Mesendoderm (in vitro differentiated cells): ENCODE data around the gene MPND.

Source experiments
- DNase-seq: peaks from one replicate; pipeline ENCODE4 v3.0.0; 2013
- H2AK5ac ChIP-seq: 2 replicates; pipeline ENCODE4 v1.6.1; 2013; ENCODE audit warnings: low read length, inconsistent platforms
- H2BK120ac ChIP-seq: 2 replicates; pipeline ENCODE4 v1.6.1; 2013; ENCODE audit warnings: low read depth, mild to moderate bottlenecking, low read length, moderate library complexity, mixed read lengths
- H2BK15ac ChIP-seq: replicated peaks from 2 replicates; pipeline ENCODE4 v1.6.1; 2013; ENCODE audit warnings: low read depth, mild to moderate bottlenecking, moderate library complexity
- H2BK5ac ChIP-seq: 2 replicates; pipeline ENCODE4 v1.6.1; 2013; ENCODE audit warnings: low read length, inconsistent platforms
- H3K18ac ChIP-seq: 2 replicates; pipeline ENCODE4 v1.6.1; 2013; ENCODE audit warnings: mild to moderate bottlenecking, low read length, mixed read lengths
- H3K23ac ChIP-seq: one replicate; pipeline ENCODE4 v1.6.1; 2013; ENCODE audit warnings: low read length
- H3K27ac ChIP-seq: 2 replicates; pipeline ENCODE4 v1.5.1; 2013; ENCODE audit warnings: low read depth, mild to moderate bottlenecking, inconsistent platforms, low read length, moderate library complexity
- H3K27me3 ChIP-seq: 2 replicates; pipeline ENCODE4 v1.6.1; 2013; ENCODE audit warnings: low read length, control low read depth, mild to moderate bottlenecking, inconsistent platforms; ENCODE audit not compliant: insufficient read depth, poor library complexity
- H3K36me3 ChIP-seq: 2 replicates; pipeline ENCODE4 v1.6.1; 2013; ENCODE audit warnings: low read length, inconsistent platforms; ENCODE audit not compliant: control insufficient read depth, insufficient read depth
- H3K4ac ChIP-seq: one replicate; pipeline ENCODE4 v1.6.1; 2013; ENCODE audit warnings: low read depth, mild to moderate bottlenecking, low read length, moderate library complexity
- H3K4me1 ChIP-seq: 2 replicates; pipeline ENCODE4 v1.6.1; 2013; ENCODE audit warnings: low read depth, low read length, inconsistent platforms; ENCODE audit not compliant: control insufficient read depth
- H3K4me2 ChIP-seq: 2 replicates; pipeline ENCODE4 v1.6.1; 2013; ENCODE audit warnings: low read length
- H3K4me3 ChIP-seq: 2 replicates; pipeline ENCODE4 v1.5.1; 2013; ENCODE audit warnings: mild to moderate bottlenecking, low read length
- H3K56ac ChIP-seq: one replicate; pipeline ENCODE4 v1.6.1; 2013; ENCODE audit warnings: low read length
- H3K79me1 ChIP-seq: 2 replicates; pipeline ENCODE4 v1.6.1; 2013; ENCODE audit warnings: low read length, inconsistent platforms
- H3K79me2 ChIP-seq: 2 replicates; pipeline ENCODE4 v1.6.1; 2013; ENCODE audit warnings: mild to moderate bottlenecking, low read length; ENCODE audit not compliant: control insufficient read depth, insufficient read depth
- H3K9ac ChIP-seq: 2 replicates; pipeline ENCODE4 v1.6.1; 2013; ENCODE audit warnings: low read length, inconsistent platforms
- H4K5ac ChIP-seq: one replicate; pipeline ENCODE4 v1.6.1; 2013; ENCODE audit warnings: low read length
- H4K8ac ChIP-seq: one replicate; pipeline ENCODE4 v1.6.1; 2013; ENCODE audit warnings: low read depth, mild to moderate bottlenecking, control low read depth, low read length, moderate library complexity
- WGBS: extraction: QIAGEN DNeasy Blood & Tissue Kit; methylation state at CpG from one replicate; pipeline ENCODE4 v1.1.7; 2013; ENCODE audit warnings: low lambda C conversion rate, missing lambda C conversion rate; ENCODE audit not compliant: insufficient coverage; ENCODE audit errors: extremely low coverage; 5-methylcytosine and 5-hydroxymethylcytosine counted together

MPND gene

DNA sequence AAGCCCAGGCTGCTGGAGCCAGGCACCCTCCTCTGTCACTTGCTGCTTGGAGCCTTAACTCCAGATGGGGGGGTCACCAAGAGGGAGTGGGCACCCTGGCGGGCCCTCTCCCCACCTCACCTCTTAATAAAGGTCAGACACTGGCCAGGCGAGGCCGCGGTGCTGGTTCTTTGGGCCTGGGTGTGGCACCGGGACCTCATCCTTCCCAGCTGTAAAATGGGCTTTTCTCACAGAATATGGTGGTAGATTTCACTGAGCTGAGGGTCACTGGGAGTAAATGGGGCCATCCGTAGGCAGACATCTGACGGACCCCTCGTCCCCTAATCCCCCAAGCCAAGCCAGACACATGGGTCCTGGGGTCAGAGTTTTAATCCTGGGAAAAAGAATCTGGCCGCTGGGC lies 19.7 kb upstream of the MPND start:
- Histone ChIP-seq H2BK5ac (no peak overlapping the region), H3K79me2 (no peaks in the 10 kb centered on the region), H3K56ac (no peak overlapping the region), H3K79me1 (no peaks in the 10 kb centered on the region), H3K23ac (no peak overlapping the region), H3K27me3 (no peaks in the 10 kb centered on the region), H2BK15ac (no peak overlapping the region), H3K4me1 (no peaks in the 10 kb centered on the region), H3K4me3 (no peak overlapping the region), H4K5ac (no peak overlapping the region), H2AK5ac (no peak overlapping the region), H3K4ac (no peak overlapping the region), H3K9ac (no peak overlapping the region), H3K4me2 (no peak overlapping the region), H4K8ac (no peak overlapping the region), H3K18ac (no peak overlapping the region), H3K36me3 (no peaks in the 10 kb centered on the region), H3K27ac (no peak overlapping the region), H2BK120ac (no peak overlapping the region)
- WGBS = no CpG with 5 or more reads among the region's 9 CpGs
- no peak for DNase-seq

DNA sequence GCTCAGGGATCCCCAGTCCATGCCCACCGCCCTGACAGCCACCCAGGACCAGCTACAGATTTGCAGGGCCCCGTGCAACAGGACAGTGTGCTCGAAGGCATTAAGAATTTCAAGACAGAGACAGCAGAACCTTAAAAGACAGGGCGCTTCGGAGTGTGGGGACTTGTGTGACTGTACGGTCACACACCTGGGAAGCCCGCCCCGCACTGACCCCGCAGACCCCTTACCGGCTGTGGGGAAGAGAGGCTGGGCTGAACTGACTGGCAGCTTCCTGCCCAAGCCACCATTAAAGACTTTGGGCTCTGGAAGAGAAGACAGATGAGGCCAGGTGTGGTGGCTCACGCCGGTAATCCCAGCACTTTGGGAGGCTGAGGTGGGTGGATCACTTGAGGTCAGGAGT lies 19.1 kb upstream of the MPND start:
- no peak overlapping the region for H3K9ac ChIP-seq
- no peak overlapping the region for H3K4me3 ChIP-seq
- no peak overlapping the region for H3K27ac ChIP-seq
- H2AK5ac ChIP-seq = no peak overlapping the region
- no peak overlapping the region for H2BK120ac ChIP-seq
- H3K4ac ChIP-seq = no peak overlapping the region
- no peak overlapping the region for H2BK15ac ChIP-seq
- H3K4me2 ChIP-seq = no peak overlapping the region
- H3K4me1 ChIP-seq = no peaks in the 10 kb centered on the region
- no peak for DNase-seq
- H3K56ac ChIP-seq = no peak overlapping the region
- WGBS = no CpG with 5 or more reads among the region's 12 CpGs
- no peaks in the 10 kb centered on the region for H3K36me3 ChIP-seq
- no peaks in the 10 kb centered on the region for H3K79me1 ChIP-seq
- no peak overlapping the region for H3K23ac ChIP-seq
- H3K18ac ChIP-seq = no peak overlapping the region
- H4K5ac ChIP-seq = no peak overlapping the region
- no peaks in the 10 kb centered on the region for H3K27me3 ChIP-seq
- no peak overlapping the region for H4K8ac ChIP-seq
- no peaks in the 10 kb centered on the region for H3K79me2 ChIP-seq
- H2BK5ac ChIP-seq = no peak overlapping the region

DNA sequence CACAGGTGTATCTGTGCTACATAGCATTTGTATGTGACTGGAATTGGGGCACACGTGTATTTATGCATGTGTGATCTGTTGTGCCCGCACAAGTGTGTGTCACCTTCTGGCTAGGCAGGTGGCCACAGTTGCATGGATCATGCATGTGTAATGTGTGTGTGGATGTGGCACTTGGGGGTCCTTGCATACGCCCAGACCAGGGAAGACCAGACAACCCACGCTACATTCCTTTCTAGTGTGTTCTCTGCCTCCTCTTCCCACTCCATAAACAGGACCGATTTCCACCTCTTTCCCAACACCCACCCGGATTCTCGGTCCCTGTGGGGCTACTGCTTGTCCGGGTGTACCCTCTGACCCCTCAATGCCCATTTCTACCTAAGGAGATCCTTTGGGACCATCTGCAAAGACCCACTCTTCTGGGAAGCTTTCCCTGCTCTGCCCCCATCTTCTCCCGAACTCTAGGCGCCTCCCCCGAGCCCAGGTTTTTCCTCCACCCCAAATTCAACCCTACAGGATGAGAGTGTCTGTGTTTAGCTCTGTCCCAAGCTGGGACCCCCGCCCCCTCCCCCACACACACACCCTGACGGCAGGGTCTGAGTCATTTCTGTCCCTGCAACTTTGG lies 17.0 kb upstream of the MPND start:
- H3K27me3 ChIP-seq = no peaks in the 10 kb centered on the region
- no peak overlapping the region for H2AK5ac ChIP-seq
- no peak overlapping the region for H3K27ac ChIP-seq
- DNase-seq = no peak
- H3K23ac ChIP-seq = no peak overlapping the region
- no peaks in the 10 kb centered on the region for H3K4me1 ChIP-seq
- no peak overlapping the region for H3K9ac ChIP-seq
- H3K56ac ChIP-seq = no peak overlapping the region
- no peak overlapping the region for H4K5ac ChIP-seq
- no peak overlapping the region for H2BK5ac ChIP-seq
- H3K18ac ChIP-seq = no peak overlapping the region
- H3K4ac ChIP-seq = no peak overlapping the region
- no peak overlapping the region for H3K4me2 ChIP-seq
- H2BK120ac ChIP-seq = no peak overlapping the region
- WGBS = no CpG with 5 or more reads among the region's 13 CpGs
- H4K8ac ChIP-seq = no peak overlapping the region
- H3K4me3 ChIP-seq = no peak overlapping the region
- no peak overlapping the region for H2BK15ac ChIP-seq
- H3K79me2 ChIP-seq = no peaks in the 10 kb centered on the region
- H3K79me1 ChIP-seq = no peaks in the 10 kb centered on the region
- H3K36me3 ChIP-seq = no peaks in the 10 kb centered on the region

DNA sequence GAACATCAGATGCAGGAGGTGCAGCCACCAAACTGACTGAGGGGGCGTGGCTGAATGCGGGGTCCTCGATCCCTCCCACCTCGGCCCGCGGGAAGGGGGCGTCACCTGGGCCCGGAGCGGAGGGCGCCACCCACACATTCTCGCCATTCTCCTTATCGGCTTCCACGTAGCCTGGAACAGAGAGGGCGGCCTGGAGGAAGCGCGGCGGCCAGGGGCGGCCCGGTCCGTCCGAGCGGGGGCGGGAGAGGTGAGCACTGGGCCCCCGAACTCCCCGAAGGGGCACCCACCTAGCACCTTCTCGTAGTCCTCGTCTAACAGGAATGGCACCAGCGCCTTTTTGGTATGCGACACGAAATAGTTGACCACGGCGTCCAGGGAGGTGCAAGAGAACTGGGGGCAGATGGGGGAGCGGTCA lies 16.5 kb upstream of the MPND start:
- peak overlapping the region; percentile 66 for H3K23ac ChIP-seq
- H3K36me3 ChIP-seq = no peaks in the 10 kb centered on the region
- no peak overlapping the region for H4K8ac ChIP-seq
- H3K18ac ChIP-seq = no peak overlapping the region
- H3K56ac ChIP-seq = peak overlapping the region; percentile 79
- no peak overlapping the region for H4K5ac ChIP-seq
- DNase-seq = peak; percentile 76
- H3K4me2 ChIP-seq = peak overlapping the region; percentile 77
- no peak overlapping the region for H3K4ac ChIP-seq
- H3K9ac ChIP-seq = peak overlapping the region; percentile 49
- H3K79me2 ChIP-seq = no peaks in the 10 kb centered on the region
- no peak overlapping the region for H2BK5ac ChIP-seq
- H2BK15ac ChIP-seq = no peak overlapping the region
- no peak overlapping the region for H3K27ac ChIP-seq
- no peaks in the 10 kb centered on the region for H3K79me1 ChIP-seq
- no peak overlapping the region for H3K4me3 ChIP-seq
- no peaks in the 10 kb centered on the region for H3K27me3 ChIP-seq
- no peaks in the 10 kb centered on the region for H3K4me1 ChIP-seq
- WGBS = no CpG with 5 or more reads among the region's 33 CpGs
- no peak overlapping the region for H2BK120ac ChIP-seq
- no peak overlapping the region for H2AK5ac ChIP-seq

DNA sequence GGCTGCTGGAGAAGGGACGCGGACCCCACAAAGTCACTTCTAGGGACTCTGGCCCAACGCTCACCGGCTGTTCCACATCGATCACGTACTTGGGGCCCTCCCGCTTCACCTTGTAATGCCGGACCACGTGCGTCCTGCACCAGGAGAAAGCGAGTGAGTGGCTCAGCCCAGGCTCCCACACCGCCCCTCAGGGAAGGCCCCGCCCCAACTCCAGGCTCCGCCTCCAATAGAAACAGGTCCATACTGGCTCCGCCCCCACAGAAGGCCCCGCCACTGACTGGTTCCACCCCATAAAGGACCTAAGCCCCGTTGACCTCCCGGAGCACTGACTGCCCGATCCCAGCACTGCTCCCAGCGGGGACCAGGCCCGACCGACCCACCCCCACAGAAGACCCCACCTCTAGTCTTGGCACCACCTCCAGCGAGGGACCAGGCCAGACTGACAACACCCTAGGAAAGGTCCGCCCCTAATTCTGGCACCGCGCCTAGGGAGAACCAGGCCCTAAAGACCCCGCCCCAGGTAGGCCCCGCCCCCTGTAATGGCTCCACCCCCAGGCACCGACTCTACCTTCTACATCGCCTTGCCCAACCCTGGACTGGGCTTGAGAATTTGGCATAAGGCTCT lies 16.0 kb upstream of the MPND start:
- Histone ChIP-seq H3K56ac (peak overlapping the region; percentile 79), H3K36me3 (no peaks in the 10 kb centered on the region), H3K4me2 (peak overlapping the region; percentile 77), H3K4me1 (no peaks in the 10 kb centered on the region), H3K27ac (no peak overlapping the region), H2AK5ac (no peak overlapping the region), H3K79me2 (no peaks in the 10 kb centered on the region), H2BK5ac (no peak overlapping the region), H3K9ac (peak overlapping the region; percentile 49), H4K5ac (no peak overlapping the region), H3K79me1 (no peaks in the 10 kb centered on the region), H4K8ac (no peak overlapping the region), H3K4ac (no peak overlapping the region), H2BK120ac (no peak overlapping the region), H2BK15ac (no peak overlapping the region), H3K18ac (no peak overlapping the region), H3K4me3 (no peak overlapping the region), H3K23ac (peak overlapping the region; percentile 66), H3K27me3 (no peaks in the 10 kb centered on the region)
- DNase-seq = peak; percentile 95
- no CpG with 5 or more reads among the region's 30 CpGs for WGBS

DNA sequence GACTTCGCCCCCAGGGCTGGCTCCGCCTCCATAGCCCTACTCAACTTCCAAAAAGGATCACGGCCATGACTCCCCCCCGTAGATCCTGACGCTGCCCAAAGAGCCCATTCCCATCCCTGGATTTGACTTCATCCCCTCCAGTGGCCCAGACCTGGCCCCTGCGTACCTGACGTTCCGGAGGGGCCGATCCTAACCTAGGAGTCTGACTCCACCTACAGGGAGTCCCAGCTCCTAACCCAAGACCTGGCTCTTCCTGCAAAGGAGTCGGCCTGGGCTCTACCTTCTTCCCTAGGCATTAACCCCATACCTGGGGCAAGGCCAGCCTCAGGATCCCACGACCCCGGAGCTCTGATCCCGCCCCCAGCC lies 15.5 kb upstream of the MPND start:
- Histone ChIP-seq H2BK5ac (no peak overlapping the region), H3K4ac (no peak overlapping the region), H3K4me2 (peak overlapping the region; percentile 48), H3K9ac (peak overlapping the region; percentile 48), H3K27me3 (no peaks in the 10 kb centered on the region), H3K27ac (no peak overlapping the region), H3K56ac (peak overlapping the region; percentile 22), H4K5ac (no peak overlapping the region), H3K79me2 (no peaks in the 10 kb centered on the region), H3K36me3 (no peaks in the 10 kb centered on the region), H4K8ac (no peak overlapping the region), H2BK15ac (no peak overlapping the region), H3K23ac (no peak overlapping the region), H3K4me3 (peak overlapping the region; percentile 3), H2BK120ac (no peak overlapping the region), H3K79me1 (no peaks in the 10 kb centered on the region), H2AK5ac (no peak overlapping the region), H3K18ac (no peak overlapping the region), H3K4me1 (no peaks in the 10 kb centered on the region)
- no peak for DNase-seq
- WGBS = no CpG with 5 or more reads among the region's 13 CpGs
